ENCODE data around the gene MBTD1. TPM values are rescaled to one million over a fixed set of nuclear protein-coding genes. Genes with fewer than 3 reads are reported as not detected.

MBTD1 gene
- total RNA-seq, 1 experiment from 2014 or later: 5.1 TPM

- no peak for DNase-seq (ENCODE audit: low spot score)
Observed at GRCh38 chr17:51147650-51148049, 112.2 kb downstream of the MBTD1 start.

- no peak for DNase-seq (ENCODE audit: low spot score)
Observed at GRCh38 chr17:51144266-51145022, 115.4 kb downstream of the MBTD1 start.

GRCh38 chr17:51142597-51142996 lies 117.3 kb downstream of the MBTD1 start:
- no peak for DNase-seq (ENCODE audit: low spot score)

GRCh38 chr17:51135956-51136355 lies 123.9 kb downstream of the MBTD1 start:
- no peak for DNase-seq (ENCODE audit: low spot score)

- no peak for DNase-seq (ENCODE audit: low spot score)
Observed at GRCh38 chr17:51133365-51133764, 126.5 kb downstream of the MBTD1 start.

- DNase-seq (ENCODE audit: low spot score): no peak
Observed at GRCh38 chr17:51132964-51133319, 126.9 kb downstream of the MBTD1 start.

GRCh38 chr17:51128076-51128475 lies 131.8 kb downstream of the MBTD1 start:
- no peak for DNase-seq (ENCODE audit: low spot score)

Other genes starting within 250 kb of the MBTD1 start
- 35.1 and 39.8 TPM in 2 replicates for gene SPAG9, start 139.2 kb downstream of the MBTD1 start, total RNA-seq (2014; rRNA removed; shearing (Covaris generic))
- 510 and 574 TPM in 2 replicates for gene NME1, start 106.5 kb downstream of the MBTD1 start, total RNA-seq (2014; rRNA removed; shearing (Covaris generic))
- 954 and 1,318 TPM in 2 replicates for gene NME2, start 93.6 kb downstream of the MBTD1 start, total RNA-seq (2014; rRNA removed; shearing (Covaris generic))
- gene UTP18, start 497 bp upstream of the MBTD1 start, total RNA-seq (2014; rRNA removed; shearing (Covaris generic)): 87.5 and 106 TPM in 2 replicates